Renal cortical epithelial cell (primary cell): Measurements from ENCODE around the gene DAG1. TPM values are rescaled to one million over a fixed set of nuclear protein-coding genes. Genes with fewer than 3 reads are reported as not detected.
A peak's percentile ranks its signal among the peaks of the same experiment; 100 is the strongest.
"Not testable (repeated sequence)": the region's sequence is repeated elsewhere in the genome, so short reads cannot be mapped to it uniquely, and the experiment has no call there.

Source experiments
- DNase-seq: peaks from one replicate; pipeline ENCODE4 v3.0.0-alpha.2; 2011; ENCODE audit warnings: low read depth
- total RNA-seq: library from RNA; depleted of rRNA; stranded (reverse); fragments of >200 nt; gene quantifications from 2 replicates; pipeline ENCODE4 v1.2.3, GENCODE V29; 2014

DAG1 gene
- total RNA-seq, 1 donor from 2014 or later, result 87.8 TPM

DNA sequence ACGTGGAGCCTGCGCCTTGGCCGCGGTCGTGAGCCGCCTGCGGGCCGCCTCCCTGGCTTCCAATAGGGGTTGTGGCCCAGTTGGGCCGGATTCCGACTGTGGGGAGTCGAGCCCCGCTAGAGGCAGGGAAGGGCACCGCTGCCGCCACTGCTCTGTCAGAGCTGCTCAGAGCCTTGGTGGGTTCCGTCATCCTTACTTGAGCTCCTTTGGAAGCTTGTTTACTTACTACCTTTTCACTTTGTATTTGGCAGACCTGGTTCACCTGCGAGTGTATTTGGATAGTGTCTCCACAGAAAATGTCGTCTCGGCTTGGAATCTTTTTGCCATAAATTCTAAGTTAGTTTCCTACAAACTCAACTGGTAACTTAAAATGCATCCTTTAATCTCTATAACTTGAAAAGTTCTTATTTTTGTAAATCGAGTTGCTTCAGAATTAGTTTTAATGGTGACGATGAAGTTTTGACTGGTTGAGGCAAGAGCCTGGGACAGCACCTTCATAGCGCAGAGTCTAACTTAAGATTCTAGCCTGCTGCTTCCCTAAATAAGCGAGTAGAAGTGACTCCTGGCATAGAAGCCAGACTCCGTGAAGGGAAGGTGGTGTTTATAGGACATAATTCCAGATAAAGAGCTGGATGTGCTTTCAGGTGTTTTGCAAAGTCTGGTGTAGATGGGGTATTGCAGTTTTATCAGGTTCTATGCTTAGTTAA lies 800 bp downstream of the DAG1 start:
- DNase-seq, result no peak

DNA sequence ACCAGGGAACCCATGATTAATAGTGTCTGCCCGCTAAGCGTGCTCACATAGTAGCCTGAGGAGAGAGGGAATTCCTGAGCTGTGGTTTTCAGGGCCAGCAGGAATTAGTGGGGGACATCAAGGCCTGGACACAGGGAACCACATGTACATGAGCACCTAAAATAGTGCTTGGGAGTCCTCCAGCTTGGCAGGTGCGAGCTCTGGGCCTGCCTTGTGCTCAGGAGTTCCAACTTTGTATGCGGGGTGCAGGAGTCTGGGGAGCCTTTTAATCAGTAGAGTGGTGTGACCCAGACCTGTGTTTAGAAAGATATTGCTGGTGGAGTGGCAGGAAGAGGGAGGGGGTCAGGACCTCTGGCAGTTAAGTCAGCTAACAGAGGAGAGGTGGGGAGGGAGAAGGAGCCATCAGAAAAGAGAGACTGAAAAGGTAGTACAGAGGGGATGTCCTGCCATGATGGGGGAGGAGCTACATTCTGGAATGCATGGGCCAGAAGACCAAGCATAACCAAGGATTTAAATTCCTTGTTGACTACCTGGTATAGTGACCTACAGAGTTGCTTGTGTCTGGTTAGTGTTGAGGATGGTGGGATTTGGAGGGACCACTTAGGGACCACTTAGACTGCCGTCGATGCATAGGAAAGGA lies 1.9 kb downstream of the DAG1 start:
- peak; percentile 51 for DNase-seq

DNA sequence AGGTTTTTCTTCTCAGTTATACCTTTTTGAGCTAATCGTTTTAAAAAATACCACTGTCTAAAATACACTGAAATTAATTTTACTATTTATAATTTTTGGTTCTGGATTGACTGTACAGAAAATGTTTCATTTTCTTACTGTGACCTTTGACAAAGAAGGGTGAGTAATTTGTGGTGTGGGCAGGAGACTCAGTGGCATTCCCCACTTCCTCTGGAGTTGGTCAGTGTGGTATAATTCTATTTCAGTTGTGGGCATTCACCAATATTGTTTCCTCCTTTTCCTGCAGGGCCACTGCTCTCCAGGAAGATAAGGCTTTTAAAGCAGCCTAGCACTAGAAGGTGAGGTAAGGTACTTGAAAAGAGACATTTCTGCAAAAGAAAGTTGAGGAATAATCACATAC lies 6.5 kb downstream of the DAG1 start:
- peak; percentile 68 for DNase-seq

DNA sequence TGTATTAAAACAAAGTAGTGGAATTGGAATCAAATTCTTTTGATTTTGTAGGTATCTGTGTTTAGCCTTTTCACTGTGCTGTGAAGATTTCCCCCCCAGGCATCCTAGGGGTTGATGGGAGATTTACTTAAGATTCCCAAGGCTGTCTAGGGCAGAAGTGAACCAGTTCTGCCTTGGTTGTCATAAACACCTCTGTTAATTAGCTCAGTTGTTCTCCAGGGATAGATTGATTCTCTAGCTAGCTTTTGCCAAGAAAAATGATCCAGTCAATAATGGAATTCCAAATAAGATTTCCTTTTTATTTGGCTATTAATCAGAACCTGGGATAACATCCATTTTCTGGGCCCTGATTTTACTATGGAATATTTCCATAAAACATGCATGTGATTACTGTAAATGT lies 12.7 kb downstream of the DAG1 start:
- no peak for DNase-seq

DNA sequence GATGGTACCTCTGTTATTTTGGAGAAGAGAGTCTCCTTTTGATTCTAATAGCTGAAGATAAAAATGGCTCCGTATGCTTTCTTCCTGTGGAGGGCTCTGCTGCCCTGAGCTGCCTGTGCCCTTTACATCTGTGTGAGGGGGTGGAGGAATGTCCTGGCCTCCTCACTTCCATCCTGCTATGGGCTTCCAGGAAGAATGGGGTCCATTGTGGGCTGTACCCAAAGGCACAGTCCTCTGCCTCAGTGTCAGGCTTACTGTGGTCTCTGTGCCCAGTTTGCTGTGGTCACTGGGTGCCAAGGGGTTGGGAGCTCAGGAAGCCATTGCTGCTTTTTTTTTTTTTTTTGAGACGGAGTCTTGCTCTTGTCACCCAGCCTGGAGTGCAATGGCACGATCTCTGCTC lies 14.4 kb downstream of the DAG1 start:
- no peak for DNase-seq

DNA sequence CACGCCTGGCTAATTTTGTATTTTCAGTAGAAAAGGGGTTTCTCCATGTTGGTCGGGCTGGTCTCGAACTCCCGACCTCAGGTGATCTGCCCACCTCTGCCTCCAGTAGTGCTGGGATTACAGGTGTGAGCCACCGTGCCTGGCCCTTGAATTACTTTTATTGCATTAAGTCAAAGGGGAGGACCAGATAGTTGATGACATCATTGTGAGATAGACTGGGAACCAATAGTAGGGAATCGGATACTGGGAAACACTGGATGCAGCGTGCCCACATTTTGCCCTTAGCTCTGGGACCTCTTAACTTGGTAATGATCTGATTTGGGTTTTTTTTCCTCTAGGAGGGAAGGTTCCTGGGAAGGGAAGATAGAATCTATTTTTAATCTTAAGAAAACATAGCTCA lies 19.2 kb downstream of the DAG1 start:
- no peak for DNase-seq

DNA sequence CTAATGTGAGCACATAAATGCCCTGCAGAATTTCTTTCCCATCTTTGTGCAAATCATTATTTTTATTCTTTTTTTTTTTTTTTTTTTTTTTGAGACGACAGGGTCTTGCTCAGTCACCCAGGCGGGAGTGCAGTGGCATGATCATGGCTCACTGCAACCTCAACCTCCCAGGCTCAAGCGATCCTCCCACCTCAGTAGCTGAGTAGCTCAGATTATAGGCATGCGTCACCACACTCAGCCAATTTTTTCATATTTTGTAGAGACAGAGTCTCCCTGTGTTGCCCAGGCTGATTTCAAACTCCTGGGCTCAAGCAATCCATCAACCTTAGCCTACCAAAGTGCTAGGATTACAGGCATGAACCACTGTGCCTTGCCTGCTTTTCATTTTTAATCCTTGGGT lies 22.9 kb downstream of the DAG1 start:
- no peak for DNase-seq

DNA sequence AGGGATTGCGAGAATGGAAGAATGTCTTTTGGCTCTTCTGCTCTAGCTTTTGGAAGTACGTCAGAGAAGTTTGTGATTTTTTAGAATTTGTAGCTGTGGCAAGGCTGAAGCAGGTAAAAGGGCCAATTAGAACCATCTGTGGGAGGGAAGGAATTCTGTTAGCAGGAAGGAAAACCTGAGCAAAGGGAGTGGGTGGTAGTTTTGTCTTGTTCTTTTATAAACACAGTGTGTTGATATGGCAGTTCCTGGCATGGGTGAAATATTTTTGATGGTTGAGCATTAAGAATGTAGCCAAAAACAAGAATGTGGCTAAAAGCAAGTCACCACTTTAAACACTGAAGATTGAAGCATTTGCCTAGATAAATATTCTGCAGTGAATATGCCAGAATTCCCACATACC lies 23.8 kb downstream of the DAG1 start:
- DNase-seq, result peak; percentile 59

DNA sequence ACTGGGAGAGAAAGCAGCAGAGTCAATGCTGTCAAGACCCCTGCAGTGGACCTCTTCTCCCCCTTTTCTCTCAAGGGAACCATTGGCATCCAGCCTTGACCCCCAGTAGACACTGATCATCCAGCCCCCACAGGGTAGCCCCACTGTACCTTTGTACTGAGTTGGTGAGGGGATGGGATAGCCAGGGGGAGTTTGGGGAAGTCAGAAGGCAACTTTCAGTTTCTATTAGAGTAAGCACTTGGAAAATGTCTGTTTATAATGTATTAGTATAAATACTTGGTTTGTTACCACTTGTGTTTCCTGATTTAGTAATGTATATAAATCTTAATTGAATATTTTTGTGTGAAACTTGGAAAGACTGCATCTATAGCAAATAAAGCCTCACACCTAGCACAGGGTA lies 25.0 kb downstream of the DAG1 start:
- no peak for DNase-seq

DNA sequence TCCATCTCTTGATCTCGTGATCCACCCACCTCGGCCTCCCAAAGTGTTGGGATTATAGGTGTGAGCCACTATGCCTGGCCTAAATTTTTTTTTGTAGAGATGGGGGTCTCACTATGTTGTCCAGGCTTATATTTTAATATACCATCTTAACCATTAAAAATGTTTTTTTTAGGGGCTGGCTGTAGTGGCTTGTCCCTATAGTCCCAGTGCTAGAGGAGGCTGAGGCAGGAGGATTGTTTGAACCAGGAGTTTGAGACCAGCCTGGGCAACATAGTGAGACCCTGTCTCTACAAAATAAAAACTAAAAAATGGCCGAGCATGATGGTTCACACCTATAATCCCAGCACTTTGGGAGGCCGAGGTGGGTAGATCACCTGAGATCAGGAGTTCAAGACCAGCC lies 26.8 kb downstream of the DAG1 start:
- not testable (repeated sequence) for DNase-seq

DNA sequence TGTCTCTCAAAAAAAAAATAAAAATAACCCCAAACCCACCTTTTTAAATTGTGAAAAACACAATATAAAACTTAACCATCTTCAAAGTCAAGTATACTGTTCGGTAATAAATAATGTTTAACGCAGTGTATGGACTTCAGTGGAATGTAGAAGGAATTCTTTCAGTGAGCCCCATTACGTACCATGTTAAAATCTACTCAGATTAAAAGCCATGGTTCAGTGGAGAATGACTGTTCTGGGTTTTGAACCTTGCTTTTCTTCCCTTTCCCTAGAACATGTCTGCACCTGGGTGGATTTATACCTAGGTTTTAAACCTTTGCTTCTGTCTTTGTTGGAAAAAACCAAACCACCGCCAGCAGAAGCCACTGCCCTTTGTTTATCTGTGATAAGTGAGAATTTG lies 27.5 kb downstream of the DAG1 start:
- peak; percentile 44 for DNase-seq

DNA sequence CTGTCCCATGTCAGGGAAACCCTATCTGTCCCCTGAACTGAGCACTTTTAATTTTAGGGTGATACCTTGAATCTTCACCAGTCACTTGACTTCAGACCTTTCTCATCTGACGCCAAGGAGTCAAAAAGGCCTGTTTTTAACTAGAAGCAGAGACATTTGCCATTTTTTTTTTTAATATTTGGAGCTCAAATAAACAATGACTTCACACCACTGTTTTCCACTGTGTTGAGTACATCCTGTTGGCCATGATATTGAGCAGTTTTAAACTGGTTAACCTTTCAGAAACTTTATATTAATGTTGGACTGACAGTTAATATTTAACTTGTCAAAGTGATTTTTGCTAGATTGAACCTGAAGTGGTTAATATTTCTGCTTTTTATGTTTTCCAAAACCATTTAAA lies 28.2 kb downstream of the DAG1 start:
- DNase-seq, result peak; percentile 44

DNA sequence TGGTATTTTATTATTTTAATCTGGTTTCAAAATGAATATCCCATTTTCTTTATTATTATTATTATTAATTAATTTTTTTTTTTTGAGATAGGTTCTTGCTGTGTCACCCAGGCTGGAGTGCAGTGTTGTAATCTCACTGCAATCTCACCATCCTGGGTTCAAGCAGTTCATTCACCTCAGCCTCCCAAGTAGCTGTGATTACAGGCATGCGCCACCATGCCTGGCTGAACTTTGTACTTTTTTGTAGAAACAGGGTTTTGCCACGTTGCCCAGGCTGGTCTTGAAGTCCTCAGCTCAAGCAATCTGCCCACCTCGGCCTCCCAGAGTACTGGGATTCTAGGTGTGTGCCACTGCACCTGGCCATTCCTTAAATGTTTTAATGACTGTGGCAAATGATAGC lies 28.6 kb downstream of the DAG1 start:
- DNase-seq, result peak; percentile 31

DNA sequence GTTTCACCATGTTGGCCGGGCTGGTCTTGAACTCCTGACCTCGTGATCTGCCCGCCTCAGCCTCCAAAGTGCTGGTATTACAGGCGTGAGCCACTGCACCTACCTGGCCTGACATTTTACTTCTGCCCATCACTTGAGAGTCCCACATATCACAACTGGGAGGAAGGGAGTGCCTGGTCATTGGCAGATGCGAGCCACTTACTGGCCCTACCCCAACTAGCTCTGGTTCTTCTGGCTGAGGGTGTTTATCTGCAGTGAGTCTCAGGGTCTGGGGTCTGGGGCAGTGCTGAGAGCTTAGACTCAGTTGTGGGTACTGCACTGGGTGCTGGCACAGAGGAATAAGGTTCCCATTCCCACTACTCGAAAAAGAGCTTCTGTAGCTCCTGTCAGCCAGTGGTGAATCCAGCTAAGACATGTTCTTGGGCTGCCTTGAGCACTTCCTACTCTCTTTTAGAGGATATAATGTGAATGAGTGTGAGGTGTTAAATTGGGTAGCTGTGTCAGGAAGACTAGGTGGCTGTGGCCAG lies 30.2 kb downstream of the DAG1 start:
- no peak for DNase-seq

DNA sequence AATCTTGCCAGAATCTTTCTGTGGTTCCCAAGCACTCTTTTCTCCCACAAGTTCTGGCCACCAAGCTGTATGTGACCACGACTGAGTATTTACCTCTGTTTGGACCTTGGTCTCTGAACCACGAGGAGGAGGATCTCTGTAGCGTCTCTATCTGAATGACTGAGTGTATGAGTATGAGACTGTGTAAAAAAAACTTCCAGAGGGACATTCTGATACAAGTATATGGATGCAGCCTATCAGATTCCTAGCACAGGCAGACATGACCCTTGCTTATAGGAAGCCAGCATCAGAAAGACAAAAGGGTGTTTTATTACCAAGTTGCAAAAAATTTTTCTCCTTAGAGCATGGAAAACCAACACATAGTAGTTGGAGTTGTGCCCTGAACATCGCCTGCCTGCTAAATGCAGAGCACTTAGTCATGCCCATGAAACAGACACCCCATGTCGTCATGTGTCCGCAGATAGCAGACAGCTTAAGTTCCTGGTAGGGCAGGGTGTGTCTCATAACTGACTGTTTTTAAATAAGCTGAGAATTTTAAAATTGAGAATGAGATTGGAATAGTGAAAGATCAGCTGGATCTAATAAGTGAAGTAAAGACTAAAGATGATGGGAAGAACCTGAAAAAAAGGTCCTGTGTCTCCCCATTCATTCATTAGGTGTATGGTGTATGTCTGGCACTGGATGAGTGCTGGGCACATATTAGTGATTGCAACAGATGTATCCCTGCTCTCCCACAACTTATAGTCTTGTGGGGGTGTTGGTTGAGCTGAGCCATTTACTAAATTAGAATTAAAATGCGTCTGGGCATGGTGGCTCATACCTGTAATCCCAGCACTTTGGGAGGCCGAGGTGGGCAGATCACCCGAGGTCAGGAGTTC lies 30.9 kb downstream of the DAG1 start:
- DNase-seq, result peak; percentile 91

DNA sequence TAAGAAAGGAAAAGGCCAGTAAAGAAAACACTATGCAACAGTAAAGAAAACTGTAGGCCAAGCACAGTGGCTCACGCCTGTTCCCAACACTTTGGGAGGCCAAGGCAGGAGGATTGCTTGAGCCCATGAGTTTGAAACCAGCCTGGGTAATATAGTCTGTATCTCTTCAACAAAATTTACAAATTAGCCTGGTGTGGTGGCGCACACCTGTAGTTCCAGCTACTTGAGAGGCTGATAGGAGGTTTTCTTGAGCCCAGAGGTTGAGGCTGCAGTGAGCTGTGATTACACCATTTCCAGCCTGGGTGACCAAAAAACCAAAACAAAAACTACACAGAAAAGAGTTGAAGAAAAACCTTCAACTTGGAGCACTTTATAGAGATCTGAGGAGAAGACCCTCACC lies 31.8 kb downstream of the DAG1 start:
- no peak for DNase-seq

DNA sequence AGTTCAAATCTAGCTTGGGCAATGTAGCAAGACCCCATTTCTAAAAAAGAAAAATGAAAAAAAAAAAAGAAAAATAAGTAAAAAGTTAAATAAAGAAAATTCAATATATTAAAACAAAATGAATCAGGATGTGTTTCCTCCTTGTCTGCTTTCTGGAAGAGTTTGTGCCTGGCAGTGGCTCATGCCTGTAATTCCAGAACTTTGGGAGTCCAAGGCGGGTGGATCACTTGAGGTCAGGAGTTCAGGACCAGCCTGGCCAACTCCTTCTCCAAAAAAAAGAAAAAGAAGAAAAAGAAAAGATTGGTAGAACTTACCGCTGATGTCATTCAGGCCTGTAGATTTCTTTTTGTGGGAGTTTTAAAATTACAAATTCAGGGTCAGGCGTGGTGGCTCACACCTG lies 36.8 kb downstream of the DAG1 start:
- no peak for DNase-seq

DNA sequence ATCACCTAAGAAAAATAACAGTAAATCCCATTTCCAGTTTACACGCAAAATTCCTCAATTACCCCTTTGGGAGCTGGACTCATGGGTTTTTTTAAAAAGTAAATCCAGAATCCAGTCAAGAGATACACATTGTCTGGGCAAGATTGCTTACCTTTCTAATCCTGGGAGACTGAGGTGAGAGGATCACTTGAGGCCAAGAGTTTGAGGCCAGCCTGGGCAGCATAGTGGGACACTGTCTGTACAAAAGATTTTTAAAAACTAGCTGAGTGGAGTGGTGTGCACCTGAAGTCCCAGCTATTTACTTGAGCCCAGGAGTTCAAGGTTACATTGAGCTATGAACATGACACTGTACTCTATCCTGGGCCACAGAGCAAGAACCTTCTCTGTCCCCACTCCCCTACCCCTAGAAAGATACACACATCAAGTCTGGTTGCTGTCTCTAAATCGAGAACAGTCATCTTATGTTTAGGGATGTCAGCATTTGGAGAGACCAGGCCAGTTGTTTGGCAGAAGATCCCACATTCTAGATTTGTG lies 39.0 kb downstream of the DAG1 start:
- DNase-seq, result no peak

DNA sequence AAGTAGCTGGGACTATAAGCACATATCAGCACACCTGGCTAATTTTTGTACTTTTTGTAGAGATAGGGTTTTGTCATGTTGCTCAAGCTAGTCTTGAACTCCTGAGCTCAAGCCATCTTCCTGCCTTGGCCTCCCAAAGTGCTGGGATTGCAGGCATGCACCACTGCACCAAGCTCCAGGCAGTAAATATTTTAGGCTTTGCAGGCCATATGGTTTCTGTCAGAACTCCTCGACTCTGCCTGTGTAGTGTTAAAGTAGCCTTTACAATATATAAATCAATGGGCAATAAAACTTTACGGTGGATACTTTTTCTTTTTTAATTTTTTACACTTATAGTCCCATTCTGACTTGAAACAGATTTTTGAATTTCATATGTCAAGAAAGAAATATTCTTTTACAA lies 41.6 kb downstream of the DAG1 start:
- DNase-seq, result no peak

DNA sequence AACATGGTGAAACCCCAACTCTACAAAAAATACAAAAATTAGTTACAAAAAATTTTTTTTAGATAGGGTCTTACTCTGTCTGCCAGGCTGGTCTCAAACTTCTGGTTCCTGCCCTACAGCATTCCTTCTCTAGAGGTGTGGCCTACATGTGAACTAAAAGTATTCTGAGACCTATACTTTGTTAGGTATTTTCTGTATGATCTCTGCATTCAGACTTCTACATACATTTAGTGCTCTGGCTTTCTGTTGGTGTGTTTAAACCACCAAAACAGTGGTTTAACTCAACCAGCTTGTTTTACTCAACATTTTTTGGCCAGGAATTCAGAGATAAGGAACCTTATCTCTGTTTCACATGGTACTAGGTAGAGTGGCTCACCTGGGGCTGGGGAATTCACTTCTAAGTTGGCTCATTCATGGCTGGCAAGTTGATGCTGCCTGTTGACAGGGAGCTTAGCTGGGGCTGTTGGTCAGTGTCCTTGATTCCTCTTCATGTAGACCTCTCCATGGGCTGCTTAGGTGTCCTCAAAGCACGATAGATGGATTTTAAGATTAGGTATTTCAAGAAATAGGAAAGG lies 42.8 kb downstream of the DAG1 start:
- DNase-seq, result no peak

DNA sequence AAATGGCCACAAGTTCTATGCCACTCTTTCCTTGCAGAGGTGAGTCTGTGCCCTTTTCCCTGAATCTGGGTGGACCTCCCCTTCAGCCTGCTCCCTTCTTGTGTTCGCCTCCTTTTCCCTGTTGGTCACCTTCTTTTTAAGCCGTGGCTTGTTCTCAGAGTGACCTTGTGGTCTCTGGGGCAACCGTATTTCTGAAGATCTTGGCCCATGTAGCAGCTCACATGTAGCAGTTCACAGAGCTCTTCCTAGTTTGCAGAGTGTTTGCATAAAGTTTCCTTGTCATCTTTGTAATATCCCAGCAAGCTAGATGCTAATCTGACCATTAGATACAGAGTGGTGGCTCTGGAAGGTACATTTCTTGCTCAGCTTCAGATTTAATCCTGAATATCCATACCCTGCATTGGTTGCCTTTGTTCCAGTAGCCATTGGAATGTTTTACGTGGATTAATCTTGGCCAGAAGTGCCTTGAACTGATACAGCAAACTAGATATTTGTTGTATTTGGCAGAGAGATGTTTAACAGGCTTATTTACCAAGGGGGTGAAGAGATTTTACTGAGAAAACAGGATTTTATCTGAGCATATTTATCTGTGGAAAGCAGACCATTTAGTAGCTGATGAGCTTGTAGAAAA lies 43.5 kb downstream of the DAG1 start:
- DNase-seq, result no peak

DNA sequence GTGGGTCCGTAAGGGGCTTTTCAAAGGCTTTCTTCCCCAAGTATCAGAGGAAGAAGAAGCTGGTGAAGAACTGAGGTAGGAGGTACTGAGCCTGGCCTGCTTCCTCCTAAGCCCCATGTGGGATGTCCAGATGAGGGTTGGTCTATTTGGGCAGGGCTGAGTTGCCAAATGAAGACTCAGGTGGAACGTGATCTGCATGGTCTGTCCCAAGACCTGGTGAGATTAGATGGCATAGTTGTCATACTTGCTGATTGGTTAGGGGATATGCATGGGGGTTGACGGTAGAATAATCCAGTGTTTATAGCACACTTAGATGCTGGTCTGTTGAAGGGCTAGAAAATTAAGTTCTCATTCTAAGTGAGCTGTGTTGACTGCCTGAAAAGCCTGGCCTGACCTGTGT lies 47.9 kb downstream of the DAG1 start:
- DNase-seq, result no peak
